Activated CD4-positive, alpha-beta T cell treated with anti-CD3 and anti-CD28 coated beads for 24 hours (primary cell): ENCODE measurements around the gene TEKT2.

Source experiments
- DNase-seq, 2 donors: peaks; one replicate each; pipeline ENCODE4 v3.0.0-alpha.2; 2020; ENCODE audit warnings: low read depth in 2 of 2

Gene TEKT2

GRCh38 chr1:36128126-36128904 lies 44.4 kb downstream of the TEKT2 start:
- no peak for DNase-seq

GRCh38 chr1:36128905-36129206 lies 45.0 kb downstream of the TEKT2 start:
- DNase-seq: no peak

DNA sequence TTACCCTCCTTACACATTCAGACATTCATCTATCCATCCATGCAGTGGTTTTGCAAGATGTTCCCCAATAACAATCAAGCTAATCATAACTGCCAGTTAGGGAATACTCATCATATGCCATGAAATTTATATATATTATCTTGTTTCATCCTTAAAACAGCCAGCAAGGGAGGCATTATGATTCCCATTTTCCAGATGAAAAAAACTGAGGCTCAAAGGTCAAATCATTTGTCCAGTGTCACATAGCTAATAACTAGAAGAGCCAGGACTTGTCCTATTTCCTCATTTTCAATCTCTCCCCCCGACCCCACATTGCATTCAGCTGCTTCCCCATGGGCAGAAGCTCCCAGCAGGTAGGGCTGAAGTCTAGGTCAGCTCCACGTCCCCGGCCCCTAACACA lies 48.1 kb downstream of the TEKT2 start:
- DNase-seq: no peak

DNA sequence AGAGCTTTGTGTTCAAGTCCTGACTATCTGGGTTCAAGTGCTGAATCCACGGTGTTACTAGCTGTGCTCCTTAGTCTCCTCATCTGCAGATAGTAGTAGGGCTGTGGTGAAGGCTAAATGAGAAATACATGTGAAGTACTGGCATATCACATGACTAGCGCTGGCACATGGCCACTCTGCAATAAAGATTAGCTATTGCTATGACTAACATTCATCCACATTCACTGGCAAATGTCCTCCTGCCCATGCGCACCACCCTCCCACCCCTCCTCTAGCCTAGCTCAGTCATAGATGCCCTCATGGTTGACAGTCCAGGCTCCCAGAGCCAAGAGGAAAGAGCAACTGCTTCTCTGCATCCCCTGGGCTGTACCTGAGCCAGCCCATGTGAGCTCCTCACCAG lies 49.6 kb downstream of the TEKT2 start:
- no peak for DNase-seq

DNA sequence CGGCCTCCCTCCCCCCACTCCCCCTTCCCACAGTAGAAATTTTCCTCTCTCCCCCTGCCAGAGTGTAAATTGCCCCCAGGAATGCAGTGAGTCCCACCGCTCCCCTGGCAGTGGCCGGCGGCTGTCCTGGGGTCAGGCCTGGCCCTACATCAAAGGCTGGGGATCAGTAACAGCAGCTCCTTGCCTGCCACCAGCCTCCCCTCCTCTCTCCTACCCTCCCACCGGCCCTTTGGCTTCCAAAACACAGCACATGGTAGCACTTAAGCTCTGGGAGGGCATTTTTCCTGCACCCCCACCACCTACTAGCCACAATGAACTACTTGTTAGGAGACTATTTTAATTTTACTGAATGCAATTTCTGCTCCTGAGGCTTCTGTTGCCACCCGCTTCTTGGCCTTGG lies 50.1 kb downstream of the TEKT2 start:
- DNase-seq: no peak

DNA sequence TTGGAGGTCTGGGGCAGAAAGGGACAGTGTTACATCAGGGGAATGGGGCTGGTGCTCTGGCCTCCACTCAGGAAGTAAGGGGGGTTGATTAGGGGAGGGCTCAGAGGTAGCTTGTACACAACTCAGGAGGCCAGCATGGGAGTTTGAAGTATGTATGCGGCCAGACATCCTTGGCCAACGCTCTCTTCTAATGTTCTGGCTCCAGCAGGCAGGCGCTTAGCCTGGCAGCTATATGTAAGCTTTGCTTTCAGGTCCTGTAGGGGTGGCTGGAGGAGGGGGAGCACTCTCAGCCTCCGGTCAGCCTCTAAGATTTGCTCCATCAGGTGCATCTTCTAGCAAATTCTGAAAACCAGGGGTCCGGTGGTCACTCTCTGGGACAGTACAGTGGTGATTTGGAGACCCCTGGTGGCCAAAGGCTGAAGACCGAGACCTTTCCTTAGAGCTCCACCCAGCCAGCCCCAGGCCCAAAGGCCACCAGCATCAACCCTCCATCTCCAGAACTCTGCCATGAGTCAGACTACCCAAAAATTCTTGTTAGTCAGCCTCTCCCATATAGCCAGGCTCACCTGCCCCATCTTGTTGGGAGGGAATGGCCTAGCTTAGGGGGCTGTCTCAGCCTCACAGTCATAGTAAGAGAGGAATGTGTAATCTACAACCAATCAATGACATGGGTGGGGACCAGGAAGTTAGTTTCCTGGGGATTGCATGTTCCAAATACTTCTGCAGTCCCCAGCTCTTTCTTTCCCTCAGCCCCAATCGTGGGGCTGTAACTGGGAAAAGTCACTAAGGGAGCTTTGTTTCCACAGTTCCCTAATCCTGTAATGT lies 50.8 kb downstream of the TEKT2 start:
- DNase-seq: no peak

DNA sequence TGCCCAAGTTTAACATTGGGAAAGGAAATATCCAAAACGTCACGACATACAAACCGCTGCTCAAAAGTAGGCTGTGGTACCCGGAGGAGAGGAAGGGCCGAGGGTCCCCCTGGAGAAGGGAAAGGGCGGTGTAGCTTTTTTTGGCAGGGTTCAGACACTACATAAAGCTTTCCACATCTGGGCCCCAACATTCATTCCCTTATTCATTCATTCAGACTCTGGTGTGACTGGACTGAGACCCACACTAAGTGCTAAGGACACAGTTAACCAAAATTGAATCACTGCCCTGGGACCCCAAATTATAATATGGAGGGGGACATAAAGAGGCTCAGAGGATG lies 51.4 kb downstream of the TEKT2 start:
- no peak for DNase-seq

- no peak for DNase-seq
Observed at GRCh38 chr1:36135796-36136195, 51.9 kb downstream of the TEKT2 start.

GRCh38 chr1:36136535-36136934 lies 52.6 kb downstream of the TEKT2 start:
- DNase-seq: no peak

DNA sequence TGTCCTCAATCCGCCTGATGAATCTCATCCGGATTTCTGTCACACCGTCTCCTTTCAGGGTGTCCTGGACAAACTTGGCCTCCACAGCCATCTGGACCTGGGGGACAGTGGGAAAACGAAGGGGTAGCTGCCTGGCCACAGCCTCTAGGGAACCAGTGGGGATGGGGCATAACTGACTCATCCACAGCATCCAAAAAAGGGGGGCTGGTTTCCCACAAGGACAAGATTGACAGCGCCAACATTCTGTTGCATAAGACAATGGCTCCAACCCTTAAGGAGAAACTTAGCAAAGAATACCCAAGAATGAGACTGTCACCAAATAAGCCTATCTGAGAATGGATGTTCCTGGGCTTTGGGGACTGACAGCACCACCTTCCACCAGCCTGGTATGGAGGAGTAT lies 53.3 kb downstream of the TEKT2 start:
- DNase-seq: no peak

- DNase-seq: no peak
Observed at GRCh38 chr1:36137776-36138175, 53.9 kb downstream of the TEKT2 start.
